Activated CD4-positive, alpha-beta T cell treated with anti-CD3 and anti-CD28 coated beads for 36 hours (primary cell): ENCODE measurements around the gene CARHSP1. TPM values are rescaled to one million over a fixed set of nuclear protein-coding genes. Genes with fewer than 3 reads are reported as not detected.
A peak's percentile ranks its signal among the peaks of the same experiment; 100 is the strongest.
"Not testable (repeated sequence)": the region's sequence is repeated elsewhere in the genome, so short reads cannot be mapped to it uniquely, and the experiment has no call there.

Source experiments
- ATAC-seq: fragments of 200-7000 bp; cut with Tn5 transposase; one replicate; pipeline ENCODE4 v1.10.0; 2021; ENCODE audit warnings: mild to moderate bottlenecking, moderate library complexity
- CTCF ChIA-PET: fragments of 350-600 bp; sonication (Branson Sonifier 250); formaldehyde crosslinking; loops from one replicate; lab custom pipeline; 2021; ENCODE audit warnings: antibody characterized with exemption; lab: Charles Lee
- POLR2A ChIA-PET: fragments of 350-600 bp; sonication (Branson Sonifier 250); formaldehyde crosslinking; loops from one replicate; lab custom pipeline; 2021; ENCODE audit warnings: antibody characterized with exemption, inconsistent platforms; lab: Charles Lee
- DNase-seq: peaks from one replicate; pipeline ENCODE4 v3.0.0-alpha.2; 2020
- H3K27ac Mint-ChIP-seq: one replicate; pipeline ENCODE4 v1.8.0; 2021; ENCODE audit warnings: mixed read lengths
- H3K27me3 Mint-ChIP-seq: one replicate; pipeline ENCODE4 v1.8.0; 2021; ENCODE audit warnings: mixed read lengths
- H3K36me3 Mint-ChIP-seq: one replicate; pipeline ENCODE4 v1.8.0; 2021; ENCODE audit warnings: low read depth, mixed read lengths
- H3K4me1 Mint-ChIP-seq: one replicate; pipeline ENCODE4 v1.8.0; 2021; ENCODE audit warnings: mixed read lengths
- H3K4me3 Mint-ChIP-seq: one replicate; pipeline ENCODE4 v1.8.0; 2021; ENCODE audit warnings: mild to moderate bottlenecking, moderate library complexity, mixed read lengths
- H3K9me3 Mint-ChIP-seq: one replicate; pipeline ENCODE4 v1.8.0; 2021; ENCODE audit warnings: low read depth, mixed read lengths
- intact Hi-C, 2 experiments: fragments of 100-400 bp; cut with DNase I in 1 of 2; cut with micrococcal nuclease in 1 of 2; formaldehyde crosslinking; loops; one replicate each; pipeline versions ENCODE4 v1.14.2 to v1.15.1; 2022 to 2024; cut with DNase I, micrococcal nuclease
- total RNA-seq, 2 experiments: library from RNA; stranded (reverse); gene quantifications; one replicate each; pipeline ENCODE4 v1.2.3, GENCODE V29; 2021

The CARHSP1 gene
- total RNA-seq = 10 to 100 TPM; 49.4 to 64.5 TPM

- intact Hi-C loops = loop anchor here (1.0 to 5.0 kb wide), 10 partner anchors 12 to 302 kb away; partner anchors contain the start of genes PMM2 (in 2 of the 2), TMEM186 (in 2 of the 2), ABAT (in 1 of the 2) and HAPSTR1 (in 1 of the 2)
- peak; percentile 72 for ATAC-seq
- CTCF ChIA-PET = interaction anchor here (0.6 to 2.0 kb wide), 5 partner anchors 9 to 301 kb away, joined by 3 to 16 read pairs (median 3); no protein-coding TSS in a partner anchor
- POLR2A ChIA-PET = interaction anchor here (0.5 to 1.4 kb wide), 11 partner anchors 9 to 240 kb away, joined by 3 to 13 read pairs (median 4); partner anchors contain the start of genes HAPSTR1 and USP7
- Mint-ChIP-seq H3K9me3 (no peaks in the 10 kb centered on the region), H3K4me3 (peak within 1 kb of the TSS; percentile 87), H3K27ac (peak within 1 kb of the TSS; percentile 92), H3K27me3 (no peaks in the 10 kb centered on the region), H3K36me3 (peaks cover 10% of the 10 kb centered on the region), H3K4me1 (peaks cover 40% of the 10 kb centered on the region)
- peak; percentile 92 for DNase-seq
These were observed at the start of gene CARHSP1 for GRCh38 chr16:8868416-8869211. CARHSP1 (minus strand) TSS chr16:8869006; CDS start chr16:8859328, 9,678 bp downstream.

- ATAC-seq, H3K4me3 Mint-ChIP-seq, DNase-seq, H3K9me3 Mint-ChIP-seq, CTCF ChIA-PET, POLR2A ChIA-PET, H3K27ac Mint-ChIP-seq, intact Hi-C loops, H3K27me3 Mint-ChIP-seq: not testable (repeated sequence)
- Mint-ChIP-seq H3K36me3 (peaks cover 85% of the 10 kb centered on the region), H3K4me1 (peaks cover 51% of the 10 kb centered on the region)
These were observed 48.5 kb upstream of the CARHSP1 start for GRCh38 chr16:8917336-8917735.

- Mint-ChIP-seq H3K9me3 (no peaks in the 10 kb centered on the region), H3K4me1 (peaks cover 44% of the 10 kb centered on the region), H3K27ac (no peak overlapping the region), H3K36me3 (peaks cover 81% of the 10 kb centered on the region), H3K4me3 (no peak overlapping the region), H3K27me3 (no peaks in the 10 kb centered on the region)
- DNase-seq (no peak), ATAC-seq (no peak)
- CTCF ChIA-PET = interaction anchor here (0.6 to 2.3 kb wide), 6 partner anchors 13 to 184 kb away, joined by 3 to 9 read pairs (median 3); partner anchors contain the start of gene LITAFD
- POLR2A ChIA-PET = no interaction called here
- intact Hi-C loops = no loop called here
These were observed 47.9 kb upstream of the CARHSP1 start for GRCh38 chr16:8916541-8917225.

- ATAC-seq (no peak), DNase-seq (no peak)
- intact Hi-C loops = no loop called here
- Mint-ChIP-seq H3K4me3 (no peak overlapping the region), H3K27me3 (no peaks in the 10 kb centered on the region), H3K36me3 (peaks cover 83% of the 10 kb centered on the region), H3K4me1 (peaks cover 42% of the 10 kb centered on the region), H3K9me3 (no peaks in the 10 kb centered on the region), H3K27ac (no peak overlapping the region)
- ChIA-PET CTCF (interaction anchor here (0.9 to 2.3 kb wide), 4 partner anchors 13 to 93 kb away, joined by 3 to 9 read pairs (median 3); partner anchors contain the start of gene LITAFD), POLR2A (no interaction called here)
These were observed 47.0 kb upstream of the CARHSP1 start for GRCh38 chr16:8915722-8916301.

- Mint-ChIP-seq H3K27ac (no peak overlapping the region), H3K36me3 (peaks cover 75% of the 10 kb centered on the region)
- intact Hi-C loops = no loop called here
These were observed 45.3 kb upstream of the CARHSP1 start for GRCh38 chr16:8914098-8914497.

GRCh38 chr16:8912793-8913192, 44.0 kb upstream of the CARHSP1 start:
- ATAC-seq (no peak), DNase-seq (no peak)
- CTCF ChIA-PET = interaction anchor here (0.7 to 1.2 kb wide), 2 partner anchors 12 to 196 kb away, joined by 4 to 5 read pairs; no protein-coding TSS in a partner anchor
- intact Hi-C loops = no loop called here
- POLR2A ChIA-PET = no interaction called here
- peaks cover 72% of the 10 kb centered on the region for H3K36me3 Mint-ChIP-seq
- H3K4me3 Mint-ChIP-seq = no peak overlapping the region
- H3K27me3 Mint-ChIP-seq = no peaks in the 10 kb centered on the region
- peak overlapping the region; percentile 15 for H3K27ac Mint-ChIP-seq
- H3K9me3 Mint-ChIP-seq = no peaks in the 10 kb centered on the region
- peaks cover 28% of the 10 kb centered on the region for H3K4me1 Mint-ChIP-seq

More at GRCh38 chr16:8914098-8914497, 45.3 kb upstream of the CARHSP1 start:
- H3K27me3 Mint-ChIP-seq = no peaks in the 10 kb centered on the region
- ChIA-PET CTCF (interaction anchor here (0.6 to 1.4 kb wide), 3 partner anchors 11 to 34 kb away, joined by 3 to 5 read pairs (median 3); no protein-coding TSS in a partner anchor), POLR2A (no interaction called here)
- H3K4me3 Mint-ChIP-seq = no peak overlapping the region
- no peak for ATAC-seq
- H3K4me1 Mint-ChIP-seq = peaks cover 30% of the 10 kb centered on the region
- no peaks in the 10 kb centered on the region for H3K9me3 Mint-ChIP-seq
- DNase-seq = no peak

GRCh38 chr16:8910811-8911210, 42.0 kb upstream of the CARHSP1 start:
- H3K27ac Mint-ChIP-seq = peak overlapping the region; percentile 58
- POLR2A ChIA-PET = no interaction called here
- no peaks in the 10 kb centered on the region for H3K9me3 Mint-ChIP-seq
- H3K4me3 Mint-ChIP-seq = no peak overlapping the region
- DNase-seq (no peak), ATAC-seq (no peak)
- CTCF ChIA-PET = interaction anchor here (0.6 to 2.9 kb wide), 5 partner anchors 9 to 98 kb away, joined by 3 to 19 read pairs (median 3); no protein-coding TSS in a partner anchor
- intact Hi-C loops = no loop called here
- H3K4me1 Mint-ChIP-seq = peaks cover 27% of the 10 kb centered on the region
- H3K27me3 Mint-ChIP-seq = no peaks in the 10 kb centered on the region
- H3K36me3 Mint-ChIP-seq = peaks cover 69% of the 10 kb centered on the region

- no peak for ATAC-seq
- ChIA-PET CTCF (interaction anchor here (0.6 to 1.5 kb wide), 5 partner anchors 12 to 100 kb away, joined by 3 to 5 read pairs (median 4); no protein-coding TSS in a partner anchor), POLR2A (no interaction called here)
- Mint-ChIP-seq H3K27me3 (no peaks in the 10 kb centered on the region), H3K9me3 (no peaks in the 10 kb centered on the region), H3K4me3 (no peak overlapping the region), H3K36me3 (peaks cover 66% of the 10 kb centered on the region), H3K4me1 (peaks cover 23% of the 10 kb centered on the region), H3K27ac (peak overlapping the region; percentile 62)
- intact Hi-C loops = no loop called here
- no peak for DNase-seq
These were observed 40.1 kb upstream of the CARHSP1 start for GRCh38 chr16:8908810-8909468.

DNA sequence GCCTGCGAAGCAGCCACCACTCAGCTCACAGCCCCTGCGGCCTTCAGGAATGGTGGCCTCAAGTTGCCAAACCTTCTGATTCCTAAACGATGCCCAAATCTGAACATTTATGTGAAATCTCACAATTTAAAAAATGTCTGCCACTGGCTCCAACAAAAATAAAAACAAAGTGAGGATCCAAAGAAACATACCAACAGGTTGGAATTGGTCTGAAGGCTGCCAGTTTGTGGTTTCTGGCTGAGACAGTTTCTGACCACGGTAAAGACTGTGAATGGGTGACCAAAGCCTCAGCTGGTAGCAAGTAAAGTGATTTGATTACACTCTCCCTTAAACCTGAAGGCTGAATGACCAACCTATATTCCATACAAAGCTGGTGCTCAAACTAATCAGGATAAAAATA, 38.3 kb upstream of the CARHSP1 start:
- peak overlapping the region; percentile 53 for H3K27ac Mint-ChIP-seq
- DNase-seq (no peak), ATAC-seq (no peak)
- no peak overlapping the region for H3K4me3 Mint-ChIP-seq
- peaks cover 67% of the 10 kb centered on the region for H3K36me3 Mint-ChIP-seq
- peaks cover 21% of the 10 kb centered on the region for H3K4me1 Mint-ChIP-seq
- POLR2A ChIA-PET = no interaction called here
- intact Hi-C loops = no loop called here
- H3K27me3 Mint-ChIP-seq = no peaks in the 10 kb centered on the region
- CTCF ChIA-PET = interaction anchor here (1.0 to 3.0 kb wide), 3 partner anchors 9 to 102 kb away, joined by 3 to 12 read pairs (median 3); no protein-coding TSS in a partner anchor
- H3K9me3 Mint-ChIP-seq = no peaks in the 10 kb centered on the region

- Mint-ChIP-seq H3K9me3 (no peaks in the 10 kb centered on the region), H3K4me3 (no peak overlapping the region), H3K27ac (peak overlapping the region; percentile 25), H3K4me1 (peaks cover 16% of the 10 kb centered on the region), H3K27me3 (no peaks in the 10 kb centered on the region), H3K36me3 (peaks cover 70% of the 10 kb centered on the region)
- ChIA-PET CTCF (interaction anchor here (0.8 to 3.0 kb wide), 3 partner anchors 30 to 106 kb away, joined by 3 to 12 read pairs (median 6); no protein-coding TSS in a partner anchor), POLR2A (no interaction called here)
- no peak for ATAC-seq
- intact Hi-C loops = loop anchor here (1.0 to 2.0 kb wide), 4 partner anchors 15 to 228 kb away; no protein-coding TSS in a partner anchor
- no peak for DNase-seq
These were observed 37.2 kb upstream of the CARHSP1 start for GRCh38 chr16:8905795-8906591.
